HepG2 (cell line): ENCODE measurements around the gene NFATC4. TPM values are rescaled to one million over a fixed set of nuclear protein-coding genes. Genes with fewer than 3 reads are reported as not detected.

Experiments
- ATAC-seq: fragments of 200-7000 bp; cut with Tn5 transposase; 3 replicates; pipeline ENCODE4 v1.9.1; 2020; ENCODE audit warnings: mild to moderate bottlenecking, moderate library complexity
- BruUV-seq: library from RNA; stranded (reverse); fragments of 400-500 nt; replicated peaks from 2 replicates; lab custom pipeline; 2021; lab: Mats Ljungman, UMichigan
- CTCF ChIA-PET: fragments of 300-600 bp; formaldehyde crosslinking; extraction: SDS; loops from one replicate; lab custom pipeline; 2021; ENCODE audit warnings: low total read pairs, inconsistent platforms, low intra/inter-chr PET ratio; lab: Yijun Ruan, JAX
- POLR2A ChIA-PET: fragments of 350-600 bp; sonication (Branson Sonifier 250); formaldehyde crosslinking; loops from one replicate; lab custom pipeline; 2020; ENCODE audit warnings: antibody characterized with exemption, inconsistent platforms; lab: Yijun Ruan, JAX
- DNase-seq: peaks from one replicate; pipeline ENCODE4 v3.0.0-alpha.2; 2015; ENCODE audit warnings: low spot score
- FAIRE-seq: peaks from 3 replicates; lab custom pipeline; 2011; peaks lifted over from hg19 to GRCh38; lab: Jason Lieb, UNC
- H2AFZ ChIP-seq: one replicate; pipeline ENCODE4 v1.6.1; 2011; ENCODE audit warnings: low read length, inconsistent platforms
- H3K27ac ChIP-seq: fragments of 300-600 bp; 3 replicates; pipeline ENCODE4 v1.8.0; 2011; ENCODE audit warnings: mixed run types, mild to moderate bottlenecking, mixed read lengths, low read length, inconsistent platforms; ENCODE audit not compliant: insufficient read depth; ENCODE audit errors: extremely low read length
- H3K27me3 ChIP-seq, 2 experiments: fragments of 200-600 bp in 1 of 2; 2 replicates in 1 of 2; 3 replicates in 1 of 2; pipeline versions ENCODE4 v1.6.0 to v1.8.0; 2011; ENCODE audit warnings: low read length in 2 of 2, mild to moderate bottlenecking in 2 of 2, moderate library complexity in 2 of 2, inconsistent platforms in 1 of 2; ENCODE audit not compliant: insufficient read depth in 2 of 2, control insufficient read depth in 1 of 2
- H3K36me3 ChIP-seq, 2 experiments: fragments of 200-600 bp in 1 of 2; replicated peaks in 1 of 2; 2 replicates in 1 of 2; 3 replicates in 1 of 2; pipeline versions ENCODE4 v1.5.1 to v1.8.0; 2011; ENCODE audit warnings: low read length in 2 of 2, inconsistent platforms in 1 of 2; ENCODE audit not compliant: insufficient read depth in 2 of 2, control insufficient read depth in 1 of 2
- H3K4me1 ChIP-seq: 2 replicates; pipeline ENCODE4 v1.5.1; 2012; ENCODE audit warnings: low read length, inconsistent platforms; ENCODE audit not compliant: insufficient read depth
- H3K4me2 ChIP-seq: 2 replicates; pipeline ENCODE4 v1.6.0; 2011; ENCODE audit warnings: low read depth, low read length, inconsistent platforms
- H3K4me3 ChIP-seq, 3 experiments: fragments of 200-600 bp in 1 of 3; sonication (generic), shearing (Covaris generic) in 1 of 3; replicated peaks in 1 of 3; 2 replicates each; pipeline ENCODE4 v1.5.1; 2011 to 2016; ENCODE audit warnings: low read length in 3 of 3, inconsistent platforms in 2 of 3, low read depth in 2 of 3, mild to moderate bottlenecking in 2 of 3, control low read depth in 1 of 3, mixed read lengths in 1 of 3; ENCODE audit not compliant: insufficient read depth in 1 of 3
- H3K79me2 ChIP-seq: one replicate; pipeline ENCODE4 v1.6.1; 2011; ENCODE audit warnings: low read length, inconsistent platforms; ENCODE audit not compliant: insufficient read depth
- H3K9ac ChIP-seq: 2 replicates; pipeline ENCODE4 v1.6.0; 2011; ENCODE audit warnings: mild to moderate bottlenecking, low read depth, low read length, inconsistent platforms; ENCODE audit not compliant: insufficient read depth
- H3K9me3 ChIP-seq: 2 replicates; pipeline ENCODE4 v1.5.1; 2012; ENCODE audit warnings: mild to moderate bottlenecking, low read length
- H4K20me1 ChIP-seq: 2 replicates; pipeline ENCODE4 v1.6.0; 2011; ENCODE audit warnings: inconsistent platforms, mild to moderate bottlenecking, low read length, moderate library complexity; ENCODE audit not compliant: insufficient read depth
- AGO1 ChIP-seq: fragments of 200-400 bp; formaldehyde crosslinking; IDR thresholded peaks from 2 replicates; pipeline ENCODE4 v1.6.1; 2017; ENCODE audit warnings: mild to moderate bottlenecking, low read depth, low read length, moderate library complexity; ENCODE audit not compliant: poor library complexity, severe bottlenecking
- AHR ChIP-seq: IDR thresholded peaks from 2 replicates; pipeline ENCODE4 v1.6.1; 2018; ENCODE audit warnings: missing genetic modification reagents, missing compliant biosample characterization
- ARID4A ChIP-seq: sonication (generic); formaldehyde crosslinking; IDR thresholded peaks from 2 replicates; pipeline ENCODE4 v1.5.0; 2020; ENCODE audit warnings: mild to moderate bottlenecking, missing genetic modification reagents, borderline replicate concordance
- CREB1 ChIP-seq, 2 experiments: fragments of 450-650 bp in 1 of 2; IDR thresholded peaks; 2 replicates each; pipeline ENCODE4 v1.6.1; 2016 to 2017; ENCODE audit warnings: control low read depth in 1 of 2, mild to moderate bottlenecking in 1 of 2, missing compliant biosample characterization in 1 of 2, missing genetic modification characterization in 1 of 2
- GATAD1 ChIP-seq: IDR thresholded peaks from 2 replicates; pipeline ENCODE4 v1.6.1; 2016; ENCODE audit warnings: missing genetic modification reagents, missing compliant biosample characterization
- MAF1 ChIP-seq: sonication (generic); formaldehyde crosslinking; IDR thresholded peaks from 2 replicates; pipeline ENCODE4 v1.5.0; 2020; ENCODE audit warnings: missing genetic modification reagents, borderline replicate concordance
- MEF2D ChIP-seq: sonication (generic); formaldehyde crosslinking; IDR thresholded peaks from 2 replicates; pipeline ENCODE4 v1.5.1; 2020; ENCODE audit warnings: mild to moderate bottlenecking, missing genetic modification reagents
- MTERF4 ChIP-seq: sonication (generic); formaldehyde crosslinking; IDR thresholded peaks from 2 replicates; pipeline ENCODE4 v1.8.0; 2023; ENCODE audit warnings: mild to moderate bottlenecking, missing genetic modification reagents
- NFIB ChIP-seq: sonication (generic); formaldehyde crosslinking; IDR thresholded peaks from 2 replicates; pipeline ENCODE4 v1.9.0; 2021; ENCODE audit warnings: missing genetic modification reagents, mild to moderate bottlenecking, borderline replicate concordance
- RFX5 ChIP-seq: IDR thresholded peaks from 2 replicates; pipeline ENCODE4 v1.6.1; 2011; ENCODE audit warnings: low read depth, low read length, improper control_type of control experiment
- TFDP2 ChIP-seq: sonication (generic); formaldehyde crosslinking; IDR thresholded peaks from 2 replicates; pipeline ENCODE4 v1.4.0; 2020; ENCODE audit warnings: missing genetic modification reagents
- TRIM24 ChIP-seq: sonication (generic); formaldehyde crosslinking; IDR thresholded peaks from 2 replicates; pipeline ENCODE4 v1.8.0; 2022; ENCODE audit warnings: mild to moderate bottlenecking, missing genetic modification reagents
- ZFP82 ChIP-seq: sonication (generic); formaldehyde crosslinking; IDR thresholded peaks from 2 replicates; pipeline ENCODE4 v1.5.1; 2020; ENCODE audit warnings: mild to moderate bottlenecking, missing genetic modification reagents, borderline replicate concordance
- ZNF746 ChIP-seq: sonication (generic); formaldehyde crosslinking; IDR thresholded peaks from 2 replicates; pipeline ENCODE4 v1.8.0; 2022; ENCODE audit warnings: mild to moderate bottlenecking, missing genetic modification reagents
- WGBS: methylation state at CpG from one replicate; pipeline ENCODE4 v1.1.6; 2017; ENCODE audit warnings: low lambda C conversion rate; 5-methylcytosine and 5-hydroxymethylcytosine counted together
- in situ Hi-C: cut with HindIII; loops from 2 replicates; pipeline ENCODE4 v1.10.0; 2017; ENCODE audit warnings: low pct_unique_long_range_greater_than_20kb; ENCODE audit not compliant: extremely low pct_ligation_motif_present
- intact Hi-C: fragments of 100-400 bp; cut with micrococcal nuclease; formaldehyde crosslinking; loops from one replicate; pipeline ENCODE4 v1.10.0; 2022; ENCODE audit not compliant: unreplicated experiment
- polyA plus RNA-seq, 8 experiments: library from polyadenylated mRNA; depleted of rRNA in 3 of 8; stranded (reverse) in 7 of 8; unstranded in 1 of 8; fragments of >200 nt; fragmentation: Illumina TruSeq in 4 of 8; extraction: Trizol in 4 of 8; gene quantifications; 2 replicates each; pipeline versions ENCODE4 v1.2.1 to v1.2.3, GENCODE V29; 2011 to 2016; ENCODE audit warnings: low read depth in 4 of 8, missing spikeins in 1 of 8, mixed read lengths in 1 of 8; ENCODE audit not compliant: insufficient read depth in 1 of 8
- total RNA-seq, 5 experiments: library from RNA; depleted of rRNA; stranded (reverse); fragments of >200 nt; fragmentation: Illumina TruSeq; extraction: Trizol; gene quantifications; 2 replicates each; pipeline ENCODE4 v1.2.3, GENCODE V29; 2016; ENCODE audit warnings: low read depth in 1 of 5

The NFATC4 gene
- total and polyA plus RNA-seq, 2 of the 13 experiments (the other 11 are each of a cell fraction or from before 2014, with no cell fraction given): 0.04 to 0.15 TPM

- no peak for DNase-seq
- ATAC-seq: no peak
- peaks cover 14% of the 10 kb centered on the region for H3K4me1 ChIP-seq
- no peak overlapping the region for H3K9ac ChIP-seq
- 66% methylated on average over 6 of the region's 6 CpGs for WGBS
- peaks cover 0 to 7% of the 10 kb centered on the region in 2 experiments; a peak in 1 of 5 replicates for H3K27me3 ChIP-seq
- no peak overlapping the region for H2AFZ ChIP-seq
- ChIA-PET CTCF (no interaction called here), POLR2A (interaction anchor here (0.8 to 6.6 kb wide), 5 partner anchors 8 to 85 kb away, joined by 4 to 46 read pairs (median 4); partner anchors contain the start of genes CBLN3, KHNYN and SDR39U1)
- H3K4me2 ChIP-seq: no peak overlapping the region
- no peak for FAIRE-seq
- BruUV-seq: no TSS peak
- in situ Hi-C loops: no loop called here
- no peak overlapping the region for H3K27ac ChIP-seq
- H3K79me2 ChIP-seq: no peaks in the 10 kb centered on the region
- H3K36me3 ChIP-seq: no peaks in the 10 kb centered on the region
- intact Hi-C loops: no loop called here
- no peak overlapping the region for H3K4me3 ChIP-seq
- no peaks in the 10 kb centered on the region for H3K9me3 ChIP-seq
- no peaks in the 10 kb centered on the region for H4K20me1 ChIP-seq
- TF ChIP-seq MTERF4 (CRISPR knock-in tag): no peak
- no peak for TF ChIP-seq ZFP82
- TF ChIP-seq RFX5: no peak
- TF ChIP-seq NFIB (CRISPR knock-in tag): 0 out of 2 replicates have a peak, but pooled peaks have one; percentile 55
- TF ChIP-seq MEF2D (CRISPR knock-in tag): no peak
- TF ChIP-seq AGO1: no peak
- TF ChIP-seq TRIM24 (CRISPR knock-in tag): no peak
- TF ChIP-seq ARID4A (CRISPR knock-in tag): 0 out of 2 replicates have a peak, but pooled peaks have one; percentile 31
- peak; percentile 53 for TF ChIP-seq CREB1 (IDR thresholded peaks at IDR 0.05)
- no peak for TF ChIP-seq CREB1 (CRISPR knock-in tag; IDR thresholded peaks at IDR 0.05)
- TF ChIP-seq TFDP2 (CRISPR knock-in tag): no peak
- no peak for TF ChIP-seq AHR (CRISPR knock-in tag)
- TF ChIP-seq ZNF746 (CRISPR knock-in tag): no peak
- no peak for TF ChIP-seq MAF1 (CRISPR knock-in tag)
- TF ChIP-seq GATAD1 (CRISPR knock-in tag): no peak
Measured at GRCh38 chr14:24418492-24418873, 50.5 kb downstream of the NFATC4 start.
